H1 (cell line): ENCODE data around the gene UBA6. TPM values are rescaled to one million over a fixed set of nuclear protein-coding genes. Genes with fewer than 3 reads are reported as not detected.

Experiments
- CTCF ChIA-PET: fragments of 300-600 bp; sonication (Branson Sonifier 250); formaldehyde crosslinking; loops from one replicate; lab custom pipeline; 2021; ENCODE audit not compliant: partially characterized antibody; lab: Charles Lee
- POLR2A ChIA-PET: fragments of 300-600 bp; sonication (Branson Sonifier 250); formaldehyde crosslinking; loops from one replicate; lab custom pipeline; 2021; ENCODE audit warnings: inconsistent platforms; ENCODE audit not compliant: partially characterized antibody; lab: Charles Lee
- DNase-seq, 2 experiments: peaks; one replicate each; pipeline versions ENCODE4 v3.0.0 to v3.0.0-alpha.2; 2010 to 2022; ENCODE audit warnings: low spot score in 2 of 2, low read depth in 1 of 2, mixed read lengths in 1 of 2
- FAIRE-seq: peaks from 2 replicates; lab custom pipeline; 2011; peaks lifted over from hg19 to GRCh38; lab: Jason Lieb, UNC
- H2AFZ ChIP-seq: 2 replicates; pipeline ENCODE4 v1.8.1; 2012; ENCODE audit warnings: low read length, inconsistent platforms
- H2AK5ac ChIP-seq: 2 replicates; pipeline ENCODE4 v1.6.1; 2013; ENCODE audit warnings: low read depth, low read length
- H2BK120ac ChIP-seq: replicated peaks from 2 replicates; pipeline ENCODE3; 2013; ENCODE audit warnings: low read depth, low read length, inconsistent platforms
- H2BK12ac ChIP-seq: 2 replicates; pipeline ENCODE4 v1.6.1; 2013; ENCODE audit warnings: low read depth, low read length
- H2BK15ac ChIP-seq: 2 replicates; pipeline ENCODE4 v1.6.1; 2013; ENCODE audit warnings: low read length
- H2BK20ac ChIP-seq: 2 replicates; pipeline ENCODE4 v1.6.1; 2013; ENCODE audit warnings: low read length
- H2BK5ac ChIP-seq: 2 replicates; pipeline ENCODE4 v1.6.1; 2013; ENCODE audit warnings: low read depth, low read length
- H3K14ac ChIP-seq: 2 replicates; pipeline ENCODE4 v1.6.1; 2013; ENCODE audit warnings: inconsistent platforms; ENCODE audit not compliant: insufficient read length
- H3K18ac ChIP-seq: 2 replicates; pipeline ENCODE4 v1.6.1; 2013; ENCODE audit warnings: low read length; ENCODE audit errors: extremely low read depth
- H3K23ac ChIP-seq: 2 replicates; pipeline ENCODE4 v1.6.1; 2013; ENCODE audit warnings: inconsistent platforms; ENCODE audit not compliant: insufficient read length
- H3K23me2 ChIP-seq: 2 replicates; pipeline ENCODE4 v1.6.1; 2013; ENCODE audit warnings: low read depth, low read length
- H3K27ac ChIP-seq: 2 replicates; pipeline ENCODE4 v1.6.1; 2011; ENCODE audit warnings: low read depth, low read length, inconsistent platforms
- H3K27me3 ChIP-seq, 4 experiments: replicated peaks in 1 of 4; 1 replicate in 1 of 4; 2 replicates in 3 of 4; pipeline versions ENCODE4 v1.6.1 to v1.8.1; 2011 to 2013; ENCODE audit warnings: low read length in 3 of 4, mild to moderate bottlenecking in 3 of 4, inconsistent platforms in 2 of 4, mixed read lengths in 2 of 4, moderate library complexity in 1 of 4; ENCODE audit not compliant: control insufficient read depth in 3 of 4, insufficient read depth in 3 of 4; ENCODE audit errors: extremely low read depth in 1 of 4
- H3K36me3 ChIP-seq, 4 experiments: 2 replicates each; pipeline versions ENCODE4 v1.6.1 to v1.8.1; 2011 to 2013; ENCODE audit warnings: mild to moderate bottlenecking in 4 of 4, low read length in 3 of 4, moderate library complexity in 2 of 4, control low read depth in 1 of 4, inconsistent platforms in 1 of 4; ENCODE audit not compliant: insufficient read depth in 4 of 4, control insufficient read depth in 2 of 4
- H3K4ac ChIP-seq: replicated peaks from 2 replicates; pipeline ENCODE3; 2013; ENCODE audit warnings: low read length, low read depth, mixed read lengths, inconsistent platforms; ENCODE audit not compliant: insufficient read length
- H3K4me1 ChIP-seq, 4 experiments: replicated peaks in 1 of 4; 1 replicate in 1 of 4; 2 replicates in 3 of 4; pipeline versions ENCODE4 v1.6.1 to v1.8.1; 2011 to 2013; ENCODE audit warnings: low read length in 3 of 4, inconsistent platforms in 2 of 4, mixed read lengths in 1 of 4; ENCODE audit not compliant: insufficient read depth in 4 of 4, control insufficient read depth in 3 of 4
- H3K4me2 ChIP-seq, 2 experiments: 2 replicates each; pipeline versions ENCODE4 v1.6.1 to v1.8.1; 2011 to 2013; ENCODE audit warnings: low read depth in 2 of 2, low read length in 2 of 2, control low read depth in 1 of 2, inconsistent platforms in 1 of 2, mild to moderate bottlenecking in 1 of 2; ENCODE audit not compliant: insufficient read depth in 1 of 2
- H3K4me3 ChIP-seq, 4 experiments: fragments of 200-600, 300-600 bp in 1 of 4; sonication (generic), shearing (Covaris generic), sonication (Bioruptor Twin) in 1 of 4; 2 replicates each; pipeline versions ENCODE4 v1.5.1 to v1.8.1; 2011 to 2016; ENCODE audit warnings: low read length in 4 of 4, low read depth in 3 of 4, control low read depth in 2 of 4, inconsistent platforms in 2 of 4, mild to moderate bottlenecking in 2 of 4, mixed read lengths in 1 of 4, moderate library complexity in 1 of 4; ENCODE audit not compliant: insufficient read depth in 2 of 4; ENCODE audit errors: extremely low read depth in 1 of 4
- H3K56ac ChIP-seq: replicated peaks from 2 replicates; pipeline ENCODE3; 2013; ENCODE audit warnings: low read depth, mild to moderate bottlenecking, mixed read lengths, low read length, inconsistent platforms; ENCODE audit not compliant: insufficient read length
- H3K79me1 ChIP-seq: 2 replicates; pipeline ENCODE4 v1.6.1; 2013; ENCODE audit warnings: low read depth, low read length, control low read depth
- H3K79me2 ChIP-seq, 2 experiments: 2 replicates each; pipeline versions ENCODE4 v1.6.1 to v1.8.1; 2012 to 2013; ENCODE audit warnings: low read length in 2 of 2, mild to moderate bottlenecking in 2 of 2, inconsistent platforms in 1 of 2; ENCODE audit not compliant: insufficient read depth in 2 of 2, control insufficient read depth in 1 of 2
- H3K9ac ChIP-seq, 4 experiments: replicated peaks in 1 of 4; 1 replicate in 1 of 4; 2 replicates in 3 of 4; pipeline versions ENCODE4 v1.6.1 to v1.8.1; 2011 to 2013; ENCODE audit warnings: low read depth in 3 of 4, low read length in 3 of 4, control low read depth in 2 of 4, mild to moderate bottlenecking in 2 of 4, moderate library complexity in 2 of 4, inconsistent platforms in 1 of 4; ENCODE audit errors: extremely low read depth in 1 of 4
- H3K9me3 ChIP-seq, 2 experiments: 2 replicates each; pipeline versions ENCODE4 v1.6.1 to v1.8.1; 2012 to 2013; ENCODE audit warnings: mild to moderate bottlenecking in 2 of 2, moderate library complexity in 2 of 2, control low read depth in 1 of 2, inconsistent platforms in 1 of 2, low read depth in 1 of 2, low read length in 1 of 2, mixed read lengths in 1 of 2; ENCODE audit not compliant: insufficient read depth in 2 of 2
- H4K20me1 ChIP-seq, 2 experiments: replicated peaks in 1 of 2; 2 replicates each; pipeline versions ENCODE3 to v1.8.1; 2011 to 2013; ENCODE audit warnings: inconsistent platforms in 2 of 2, low read length in 2 of 2, mild to moderate bottlenecking in 1 of 2; ENCODE audit not compliant: insufficient read depth in 2 of 2, control insufficient read depth in 1 of 2
- H4K5ac ChIP-seq: 2 replicates; pipeline ENCODE4 v1.6.1; 2013; ENCODE audit warnings: low read length, low read depth, mixed read lengths, inconsistent platforms; ENCODE audit not compliant: insufficient read length
- H4K8ac ChIP-seq: 2 replicates; pipeline ENCODE4 v1.8.0; 2013; ENCODE audit warnings: mild to moderate bottlenecking, moderate library complexity, low read length, inconsistent platforms; ENCODE audit not compliant: insufficient read depth; ENCODE audit errors: extremely low read depth
- H4K91ac ChIP-seq: replicated peaks from 2 replicates; pipeline ENCODE3; 2013; ENCODE audit warnings: low read length, mixed read lengths, inconsistent platforms; ENCODE audit not compliant: insufficient read length
- CHD1 ChIP-seq: IDR thresholded peaks from 2 replicates; pipeline ENCODE4 v1.6.1; 2012; ENCODE audit warnings: low read depth, low read length, improper control_type of control experiment
- CTBP2 ChIP-seq: IDR thresholded peaks from 2 replicates; pipeline ENCODE4 v1.7.0; 2011; ENCODE audit warnings: borderline replicate concordance, mild to moderate bottlenecking, moderate library complexity, mixed read lengths, low read length; ENCODE audit not compliant: insufficient read depth, insufficient read length
- CTCF ChIP-seq, 3 experiments: IDR thresholded peaks; 1 replicate in 2 of 3; 2 replicates in 1 of 3; pipeline versions ENCODE4 v1.5.1 to v1.6.1; 2011; ENCODE audit warnings: low read length in 3 of 3, mild to moderate bottlenecking in 3 of 3, inconsistent platforms in 2 of 3, low read depth in 1 of 3, moderate library complexity in 1 of 3; ENCODE audit not compliant: insufficient read depth in 1 of 3; ENCODE audit errors: control extremely low read depth in 1 of 3
- KDM5A ChIP-seq: fragments of 200-600 bp; IDR thresholded peaks from 2 replicates; pipeline ENCODE4 v1.7.1; 2012; ENCODE audit warnings: mild to moderate bottlenecking, low read length, inconsistent platforms, mixed read lengths
- MAX ChIP-seq: IDR thresholded peaks from 2 replicates; pipeline ENCODE4 v1.6.1; 2012; ENCODE audit warnings: inconsistent platforms
- NRF1 ChIP-seq: IDR thresholded peaks from 2 replicates; pipeline ENCODE4 v1.6.1; 2011; ENCODE audit warnings: mild to moderate bottlenecking, low read depth, low read length, improper control_type of control experiment
- POLR2A ChIP-seq, 2 experiments: IDR thresholded peaks; 1 replicate in 1 of 2; 2 replicates in 1 of 2; pipeline ENCODE4 v1.6.1; 2011; ENCODE audit warnings: low read depth in 2 of 2, low read length in 2 of 2, mild to moderate bottlenecking in 2 of 2; ENCODE audit errors: control extremely low read depth in 1 of 2
- POLR2AphosphoS5 ChIP-seq: IDR thresholded peaks from 2 replicates; pipeline ENCODE4 v1.6.1; 2011; ENCODE audit warnings: low read depth, low read length
- RFX5 ChIP-seq: IDR thresholded peaks from 2 replicates; pipeline ENCODE4 v1.6.1; 2011; ENCODE audit warnings: low read depth, low read length, improper control_type of control experiment, borderline replicate concordance
- SAP30 ChIP-seq: fragments of 300-600 bp; sonication (generic); IDR thresholded peaks from 2 replicates; pipeline ENCODE4 v1.7.1; 2012; ENCODE audit warnings: low read length, moderate library complexity, mild to moderate bottlenecking, inconsistent platforms; ENCODE audit not compliant: insufficient read depth, insufficient replicate concordance
- SIX5 ChIP-seq: IDR thresholded peaks from 2 replicates; pipeline ENCODE4 v1.6.1; 2011; ENCODE audit warnings: mild to moderate bottlenecking, low read depth, low read length
- polyA plus RNA-seq, 7 experiments: library from polyadenylated mRNA; depleted of rRNA in 3 of 7; stranded (reverse) in 5 of 7; unstranded in 2 of 7; fragments of >200 nt in 5 of 7; fragments of 200-250 nt in 2 of 7; gene quantifications; 1 replicate in 5 of 7; 2 replicates in 1 of 7; 4 replicates in 1 of 7; pipeline versions ENCODE4 v1.2.1 to v1.2.3, GENCODE V29; 2011 to 2013; ENCODE audit warnings: missing spikeins in 2 of 7, mixed read lengths in 2 of 7
- total RNA-seq: library from RNA; stranded (reverse); fragmentation: NEBNext Ultra II Directional; extraction: Animal tissue kit (Norgen Biotek cat#: 25700); gene quantifications from 2 replicates; pipeline ENCODE4 v1.2.1, GENCODE V29; 2021
- TF ChIP-seq, protein P1 (sequence below): IDR thresholded peaks from 2 replicates; pipeline ENCODE4 v1.6.1; 2012; ENCODE audit warnings: inconsistent platforms

Gene UBA6
- total and polyA plus RNA-seq, 2 of the 8 experiments (the other 6 are each of a cell fraction or from before 2014, with no cell fraction given) = 17.4 to 74.3 TPM

GRCh38 chr4:67651536-67651935 is 49.4 kb downstream of the UBA6 start:
- H3K18ac ChIP-seq = no peak overlapping the region
- FAIRE-seq = no peak
- CTCF ChIA-PET = interaction anchor here (1.2 kb wide), 1 partner anchor 10 kb away, joined by 3 read pairs; no protein-coding TSS in a partner anchor
- TF ChIP-seq SIX5 (no peak), POLR2A (IDR thresholded peaks at IDR 0.05; ENCODE audit: control extremely low read depth in 1 of 2, low read depth in 2 of 2, low read length in 2 of 2) (no peak), RFX5 (no peak), CHD1 (no peak), NRF1 (no peak), MAX (no peak), CTBP2 (no peak), CTCF (IDR thresholded peaks at IDR 0.05; ENCODE audit: control extremely low read depth in 1 of 3, insufficient read depth in 1 of 3, low read depth in 1 of 3, low read length in 3 of 3) (no peak), KDM5A (no peak), POLR2AphosphoS5 (no peak), SAP30 (no peak)
- TF ChIP-seq, protein P1, sequence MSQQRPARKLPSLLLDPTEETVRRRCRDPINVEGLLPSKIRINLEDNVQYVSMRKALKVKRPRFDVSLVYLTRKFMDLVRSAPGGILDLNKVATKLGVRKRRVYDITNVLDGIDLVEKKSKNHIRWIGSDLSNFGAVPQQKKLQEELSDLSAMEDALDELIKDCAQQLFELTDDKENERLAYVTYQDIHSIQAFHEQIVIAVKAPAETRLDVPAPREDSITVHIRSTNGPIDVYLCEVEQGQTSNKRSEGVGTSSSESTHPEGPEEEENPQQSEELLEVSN = no peak

More at GRCh38 chr4:67651536-67651935, 49.4 kb downstream of the UBA6 start:
- H3K14ac ChIP-seq = no peak overlapping the region
- H4K8ac ChIP-seq = no peak overlapping the region
- no peaks in the 10 kb centered on the region for H3K79me2 ChIP-seq
- H4K91ac ChIP-seq = no peak overlapping the region
- no peak for DNase-seq
- no peak overlapping the region for H3K4ac ChIP-seq
- no peaks in the 10 kb centered on the region for H3K23me2 ChIP-seq
- H3K4me1 ChIP-seq = no peaks in the 10 kb centered on the region
- H3K27ac ChIP-seq = no peak overlapping the region
- no peak overlapping the region for H2BK5ac ChIP-seq
- H3K9me3 ChIP-seq = no peaks in the 10 kb centered on the region
- H2BK120ac ChIP-seq = no peak overlapping the region
- no peak overlapping the region for H2BK20ac ChIP-seq
- no peak overlapping the region for H3K23ac ChIP-seq
- H3K9ac ChIP-seq = peak overlapping the region in 1 of 4 experiments; percentile 34; a peak in 1 of 7 replicates
- H2BK12ac ChIP-seq = no peak overlapping the region
- H3K4me2 ChIP-seq = no peak overlapping the region
- H3K36me3 ChIP-seq = no peaks in the 10 kb centered on the region; a peak in 3 of 8 replicates
- H3K27me3 ChIP-seq = no peaks in the 10 kb centered on the region
- POLR2A ChIA-PET = interaction anchor here (1.8 kb wide), 1 partner anchor 107 kb away, joined by 5 read pairs; the partner anchor contains the start of gene CENPC
- no peak overlapping the region for H2AK5ac ChIP-seq
- no peaks in the 10 kb centered on the region for H3K79me1 ChIP-seq
- H2AFZ ChIP-seq = no peak overlapping the region
- no peak overlapping the region for H3K56ac ChIP-seq
- no peak overlapping the region for H4K5ac ChIP-seq
- H2BK15ac ChIP-seq = no peak overlapping the region
- H3K4me3 ChIP-seq = no peak overlapping the region
- no peaks in the 10 kb centered on the region for H4K20me1 ChIP-seq
